ENCODE results near the gene POLR1G. TPM values are rescaled to one million over a fixed set of nuclear protein-coding genes. Genes with fewer than 3 reads are reported as not detected.

The POLR1G gene
- total RNA-seq, 1 experiment from 2014 or later = 30.5 TPM

DNA sequence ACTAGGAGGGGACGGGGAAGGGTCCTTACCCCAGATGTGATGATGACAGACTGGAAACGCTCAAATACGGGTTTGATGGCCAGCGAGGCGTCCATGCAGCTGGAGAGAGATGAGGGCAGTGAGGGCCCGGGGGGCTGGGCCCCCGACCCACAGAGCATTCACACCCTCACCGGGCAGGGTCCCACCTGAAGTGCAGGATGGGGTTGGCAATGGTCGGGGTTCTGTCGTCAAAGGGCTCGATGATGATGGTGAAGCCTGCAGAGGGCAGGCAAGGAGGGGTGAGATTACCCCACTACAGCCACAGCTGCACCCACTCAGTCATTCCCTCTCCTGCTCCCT lies 49.0 kb upstream of the POLR1G start:
- ATAC-seq = no peak
- ChIA-PET RAD21 (ENCODE audit: low non-redundant PET in 1 of 2, low total read pairs in 2 of 2, uncharacterized antibody in 2 of 2, unreplicated experiment in 2 of 2) (no interaction called here), POLR2A (no interaction called here), CTCF (no interaction called here)
- Histone ChIP-seq H3K79me2 (ENCODE audit: insufficient read depth, low read length) (no peaks in the 10 kb centered on the region), H3K9me2 (ENCODE audit: insufficient read depth) (no peaks in the 10 kb centered on the region), H3K4me1 (ENCODE audit: control insufficient read depth in 1 of 2, insufficient read depth in 2 of 2, low read length in 2 of 2) (no peaks in the 10 kb centered on the region), H3K4me2 (ENCODE audit: low read length) (no peak overlapping the region), H3K27me3 (ENCODE audit: insufficient read depth, low read length) (no peaks in the 10 kb centered on the region), H3K36me3 (ENCODE audit: control insufficient read depth in 1 of 2, insufficient read depth in 2 of 2, low read length in 2 of 2) (peaks cover 28 to 43% of the 10 kb centered on the region in 2 experiments; a peak in 3 of 4 replicates), H3K4me3 (replicated peaks in 1 of 2; ENCODE audit: low read depth in 1 of 2, low read length in 2 of 2) (no peak overlapping the region), H2AFZ (ENCODE audit: low read depth, low read length, poor library complexity, severe bottlenecking) (no peak overlapping the region), H4K20me1 (ENCODE audit: insufficient read depth) (no peaks in the 10 kb centered on the region), H3K9me3 (ENCODE audit: control insufficient read depth in 1 of 2, insufficient read depth in 1 of 2, low read depth in 1 of 2, low read length in 2 of 2) (no peaks in the 10 kb centered on the region), H3K9ac (ENCODE audit: low read length) (no peak overlapping the region), H3K27ac (ENCODE audit: low read depth, low read length) (no peak overlapping the region)
- DNase-seq (ENCODE audit: low read depth, low spot score) = no peak
- no TSS peak for BruUV-seq (replicated peaks)
- intact Hi-C loops (cut with micrococcal nuclease) = no loop called here
- TF ChIP-seq EZH2phosphoT487 (IDR thresholded peaks at IDR 0.05; ENCODE audit: borderline replicate concordance) = no peak
- no peak for TF ChIP-seq ZNF274 (IDR thresholded peaks at IDR 0.05; ENCODE audit: low read depth, low read length)
- no peak for TF ChIP-seq YY1 (IDR thresholded peaks at IDR 0.05; ENCODE audit: extremely low read depth, insufficient replicate concordance, low read depth, low read length)
- TF ChIP-seq SRF (IDR thresholded peaks at IDR 0.05; ENCODE audit: low read depth) = no peak
- no peak for TF ChIP-seq TCF7L2 (IDR thresholded peaks at IDR 0.05; ENCODE audit: borderline replicate concordance, extremely low read depth, insufficient read depth, insufficient read length)
- no peak for TF ChIP-seq EGR1 (IDR thresholded peaks at IDR 0.05; ENCODE audit: low read depth)
- TF ChIP-seq JUND (IDR thresholded peaks at IDR 0.05) = no peak
- TF ChIP-seq POLR2AphosphoS5 (IDR thresholded peaks at IDR 0.05; ENCODE audit: low read depth, low read length) = no peak
- no peak for TF ChIP-seq POLR2A (IDR thresholded peaks at IDR 0.05; ENCODE audit: borderline replicate concordance, extremely low read depth, insufficient read depth, insufficient read length)
- no peak for TF ChIP-seq SIN3A (IDR thresholded peaks at IDR 0.05; ENCODE audit: low read depth)
- no peak for TF ChIP-seq SP1 (IDR thresholded peaks at IDR 0.05; ENCODE audit: low read depth)
- TF ChIP-seq RAD21 (IDR thresholded peaks at IDR 0.05; ENCODE audit: low read depth) = no peak
- no peak for TF ChIP-seq ZFX (IDR thresholded peaks at IDR 0.05)
- TF ChIP-seq EZH2 (IDR thresholded peaks at IDR 0.05) = no peak
- TF ChIP-seq, protein P1, sequence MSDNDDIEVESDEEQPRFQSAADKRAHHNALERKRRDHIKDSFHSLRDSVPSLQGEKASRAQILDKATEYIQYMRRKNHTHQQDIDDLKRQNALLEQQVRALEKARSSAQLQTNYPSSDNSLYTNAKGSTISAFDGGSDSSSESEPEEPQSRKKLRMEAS (IDR thresholded peaks at IDR 0.05) = no peak
- no peak for TF ChIP-seq FOSL1 (IDR thresholded peaks at IDR 0.05; ENCODE audit: low read depth)
- TF ChIP-seq, protein P2, sequence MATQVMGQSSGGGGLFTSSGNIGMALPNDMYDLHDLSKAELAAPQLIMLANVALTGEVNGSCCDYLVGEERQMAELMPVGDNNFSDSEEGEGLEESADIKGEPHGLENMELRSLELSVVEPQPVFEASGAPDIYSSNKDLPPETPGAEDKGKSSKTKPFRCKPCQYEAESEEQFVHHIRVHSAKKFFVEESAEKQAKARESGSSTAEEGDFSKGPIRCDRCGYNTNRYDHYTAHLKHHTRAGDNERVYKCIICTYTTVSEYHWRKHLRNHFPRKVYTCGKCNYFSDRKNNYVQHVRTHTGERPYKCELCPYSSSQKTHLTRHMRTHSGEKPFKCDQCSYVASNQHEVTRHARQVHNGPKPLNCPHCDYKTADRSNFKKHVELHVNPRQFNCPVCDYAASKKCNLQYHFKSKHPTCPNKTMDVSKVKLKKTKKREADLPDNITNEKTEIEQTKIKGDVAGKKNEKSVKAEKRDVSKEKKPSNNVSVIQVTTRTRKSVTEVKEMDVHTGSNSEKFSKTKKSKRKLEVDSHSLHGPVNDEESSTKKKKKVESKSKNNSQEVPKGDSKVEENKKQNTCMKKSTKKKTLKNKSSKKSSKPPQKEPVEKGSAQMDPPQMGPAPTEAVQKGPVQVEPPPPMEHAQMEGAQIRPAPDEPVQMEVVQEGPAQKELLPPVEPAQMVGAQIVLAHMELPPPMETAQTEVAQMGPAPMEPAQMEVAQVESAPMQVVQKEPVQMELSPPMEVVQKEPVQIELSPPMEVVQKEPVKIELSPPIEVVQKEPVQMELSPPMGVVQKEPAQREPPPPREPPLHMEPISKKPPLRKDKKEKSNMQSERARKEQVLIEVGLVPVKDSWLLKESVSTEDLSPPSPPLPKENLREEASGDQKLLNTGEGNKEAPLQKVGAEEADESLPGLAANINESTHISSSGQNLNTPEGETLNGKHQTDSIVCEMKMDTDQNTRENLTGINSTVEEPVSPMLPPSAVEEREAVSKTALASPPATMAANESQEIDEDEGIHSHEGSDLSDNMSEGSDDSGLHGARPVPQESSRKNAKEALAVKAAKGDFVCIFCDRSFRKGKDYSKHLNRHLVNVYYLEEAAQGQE (IDR thresholded peaks at IDR 0.05; ENCODE audit: low read depth) = no peak
- TF ChIP-seq, protein P3, sequence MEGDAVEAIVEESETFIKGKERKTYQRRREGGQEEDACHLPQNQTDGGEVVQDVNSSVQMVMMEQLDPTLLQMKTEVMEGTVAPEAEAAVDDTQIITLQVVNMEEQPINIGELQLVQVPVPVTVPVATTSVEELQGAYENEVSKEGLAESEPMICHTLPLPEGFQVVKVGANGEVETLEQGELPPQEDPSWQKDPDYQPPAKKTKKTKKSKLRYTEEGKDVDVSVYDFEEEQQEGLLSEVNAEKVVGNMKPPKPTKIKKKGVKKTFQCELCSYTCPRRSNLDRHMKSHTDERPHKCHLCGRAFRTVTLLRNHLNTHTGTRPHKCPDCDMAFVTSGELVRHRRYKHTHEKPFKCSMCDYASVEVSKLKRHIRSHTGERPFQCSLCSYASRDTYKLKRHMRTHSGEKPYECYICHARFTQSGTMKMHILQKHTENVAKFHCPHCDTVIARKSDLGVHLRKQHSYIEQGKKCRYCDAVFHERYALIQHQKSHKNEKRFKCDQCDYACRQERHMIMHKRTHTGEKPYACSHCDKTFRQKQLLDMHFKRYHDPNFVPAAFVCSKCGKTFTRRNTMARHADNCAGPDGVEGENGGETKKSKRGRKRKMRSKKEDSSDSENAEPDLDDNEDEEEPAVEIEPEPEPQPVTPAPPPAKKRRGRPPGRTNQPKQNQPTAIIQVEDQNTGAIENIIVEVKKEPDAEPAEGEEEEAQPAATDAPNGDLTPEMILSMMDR (IDR thresholded peaks at IDR 0.05 in 2 of 3, conservative IDR thresholded peaks at IDR 0.05 in 1 of 3; ENCODE audit: borderline replicate concordance in 1 of 3, insufficient read depth in 1 of 3, low read depth in 2 of 3, low read length in 2 of 3) = no peak
- TF ChIP-seq, protein P4, sequence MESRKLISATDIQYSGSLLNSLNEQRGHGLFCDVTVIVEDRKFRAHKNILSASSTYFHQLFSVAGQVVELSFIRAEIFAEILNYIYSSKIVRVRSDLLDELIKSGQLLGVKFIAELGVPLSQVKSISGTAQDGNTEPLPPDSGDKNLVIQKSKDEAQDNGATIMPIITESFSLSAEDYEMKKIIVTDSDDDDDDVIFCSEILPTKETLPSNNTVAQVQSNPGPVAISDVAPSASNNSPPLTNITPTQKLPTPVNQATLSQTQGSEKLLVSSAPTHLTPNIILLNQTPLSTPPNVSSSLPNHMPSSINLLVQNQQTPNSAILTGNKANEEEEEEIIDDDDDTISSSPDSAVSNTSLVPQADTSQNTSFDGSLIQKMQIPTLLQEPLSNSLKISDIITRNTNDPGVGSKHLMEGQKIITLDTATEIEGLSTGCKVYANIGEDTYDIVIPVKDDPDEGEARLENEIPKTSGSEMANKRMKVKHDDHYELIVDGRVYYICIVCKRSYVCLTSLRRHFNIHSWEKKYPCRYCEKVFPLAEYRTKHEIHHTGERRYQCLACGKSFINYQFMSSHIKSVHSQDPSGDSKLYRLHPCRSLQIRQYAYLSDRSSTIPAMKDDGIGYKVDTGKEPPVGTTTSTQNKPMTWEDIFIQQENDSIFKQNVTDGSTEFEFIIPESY (IDR thresholded peaks at IDR 0.05; ENCODE audit: extremely low read depth, insufficient replicate concordance, low read length) = no peak
- no peak for TF ChIP-seq ELF1 (IDR thresholded peaks at IDR 0.05; ENCODE audit: borderline replicate concordance, low read depth)

Data from HCT116 (cell line).